ENCODE results near the gene MYPOP.

Gene MYPOP

GRCh38 chr19:45890877-45891276, 11.5 kb downstream of the MYPOP start:
- no peak overlapping the region for H3K4me3 ChIP-seq (ENCODE audit: low read depth, low read length)
- in situ Hi-C loops (cut with HindIII; ENCODE audit: low sequenced_read_pairs): no loop called here
- TF ChIP-seq, protein P1, sequence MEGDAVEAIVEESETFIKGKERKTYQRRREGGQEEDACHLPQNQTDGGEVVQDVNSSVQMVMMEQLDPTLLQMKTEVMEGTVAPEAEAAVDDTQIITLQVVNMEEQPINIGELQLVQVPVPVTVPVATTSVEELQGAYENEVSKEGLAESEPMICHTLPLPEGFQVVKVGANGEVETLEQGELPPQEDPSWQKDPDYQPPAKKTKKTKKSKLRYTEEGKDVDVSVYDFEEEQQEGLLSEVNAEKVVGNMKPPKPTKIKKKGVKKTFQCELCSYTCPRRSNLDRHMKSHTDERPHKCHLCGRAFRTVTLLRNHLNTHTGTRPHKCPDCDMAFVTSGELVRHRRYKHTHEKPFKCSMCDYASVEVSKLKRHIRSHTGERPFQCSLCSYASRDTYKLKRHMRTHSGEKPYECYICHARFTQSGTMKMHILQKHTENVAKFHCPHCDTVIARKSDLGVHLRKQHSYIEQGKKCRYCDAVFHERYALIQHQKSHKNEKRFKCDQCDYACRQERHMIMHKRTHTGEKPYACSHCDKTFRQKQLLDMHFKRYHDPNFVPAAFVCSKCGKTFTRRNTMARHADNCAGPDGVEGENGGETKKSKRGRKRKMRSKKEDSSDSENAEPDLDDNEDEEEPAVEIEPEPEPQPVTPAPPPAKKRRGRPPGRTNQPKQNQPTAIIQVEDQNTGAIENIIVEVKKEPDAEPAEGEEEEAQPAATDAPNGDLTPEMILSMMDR (IDR thresholded peaks at IDR 0.05; ENCODE audit: low read depth, low read length): no peak
- no peak for DNase-seq (ENCODE audit: low read depth, low spot score)

GRCh38 chr19:45889210-45889885, 13.1 kb downstream of the MYPOP start:
- no peak for DNase-seq (ENCODE audit: low read depth, low spot score)
- H3K4me3 ChIP-seq (ENCODE audit: low read depth, low read length): no peak overlapping the region
- in situ Hi-C loops (cut with HindIII; ENCODE audit: low sequenced_read_pairs): no loop called here
- TF ChIP-seq, protein P1 (IDR thresholded peaks at IDR 0.05; ENCODE audit: low read depth, low read length): no peak

GRCh38 chr19:45887200-45887710, 15.2 kb downstream of the MYPOP start:
- TF ChIP-seq, protein P1 (IDR thresholded peaks at IDR 0.05; ENCODE audit: low read depth, low read length): no peak
- in situ Hi-C loops (cut with HindIII; ENCODE audit: low sequenced_read_pairs): no loop called here
- peak overlapping the region; percentile 62 for H3K4me3 ChIP-seq (ENCODE audit: low read depth, low read length)
- no peak for DNase-seq (ENCODE audit: low read depth, low spot score)

GRCh38 chr19:45886427-45887199, 15.8 kb downstream of the MYPOP start:
- in situ Hi-C loops (cut with HindIII; ENCODE audit: low sequenced_read_pairs): no loop called here
- H3K4me3 ChIP-seq (ENCODE audit: low read depth, low read length): peak overlapping the region; percentile 62
- DNase-seq (ENCODE audit: low read depth, low spot score): peak; percentile 96
- TF ChIP-seq, protein P1 (IDR thresholded peaks at IDR 0.05; ENCODE audit: low read depth, low read length): no peak

GRCh38 chr19:45885556-45886426, 16.6 kb downstream of the MYPOP start, which contains the start of gene IRF2BP1:
TSS of gene IRF2BP1 (minus strand) at chr19:45886141. CDS start at chr19:45885774, 367 bp downstream.
- in situ Hi-C loops (cut with HindIII; ENCODE audit: low sequenced_read_pairs): no loop called here
- DNase-seq (ENCODE audit: low read depth, low spot score): peak; percentile 95
- TF ChIP-seq, protein P1 (IDR thresholded peaks at IDR 0.05; ENCODE audit: low read depth, low read length): no peak
- H3K4me3 ChIP-seq (ENCODE audit: low read depth, low read length): peak within 1 kb of the TSS; percentile 62

Measured in astrocyte of the spinal cord (primary cell).